Measurements from ENCODE around the gene RPL41.

- TF ChIP-seq CTCF (conservative IDR thresholded peaks at IDR 0.05; ENCODE audit: low read depth, low read length) = peak; percentile 35; the same call in 1 of the 2 replicates
- no peak for TF ChIP-seq EZH2 (IDR thresholded peaks at IDR 0.05; ENCODE audit: low read length, unreplicated experiment)
- TF ChIP-seq EZH2phosphoT487 (IDR thresholded peaks at IDR 0.05; ENCODE audit: borderline replicate concordance, low read length) = no peak
These were observed 35.8 kb upstream of the RPL41 start for GRCh38 chr12:56080556-56081138.
